WTC11 (cell line): ENCODE results near the gene CHPF2. TPM values are rescaled to one million over a fixed set of nuclear protein-coding genes. Genes with fewer than 3 reads are reported as not detected.

Experiments
- ATAC-seq: fragments of 200-7000 bp; cut with Tn5 transposase; 2 replicates; pipeline ENCODE4 v1.10.0; 2021; ENCODE audit warnings: mild to moderate bottlenecking, moderate library complexity
- CTCF ChIA-PET: fragments of 300-600 bp; sonication (Branson Sonifier 250); formaldehyde crosslinking; loops from one replicate; lab custom pipeline; 2021; ENCODE audit warnings: antibody characterized with exemption; lab: Charles Lee
- POLR2A ChIA-PET: fragments of 350-600 bp; sonication (Branson Sonifier 250); formaldehyde crosslinking; loops from one replicate; lab custom pipeline; 2021; ENCODE audit warnings: antibody characterized with exemption; lab: Charles Lee
- DNase-seq: peaks from one replicate; pipeline ENCODE4 v3.0.0; 2021; ENCODE audit warnings: low spot score
- H3K27ac Mint-ChIP-seq: 2 replicates; pipeline ENCODE4 v1.8.0; 2021; ENCODE audit warnings: mixed read lengths
- H3K27me3 Mint-ChIP-seq: 2 replicates; pipeline ENCODE4 v1.8.0; 2021; ENCODE audit warnings: low read depth, mild to moderate bottlenecking, moderate library complexity, mixed read lengths
- H3K36me3 Mint-ChIP-seq: 2 replicates; pipeline ENCODE4 v1.8.0; 2021; ENCODE audit warnings: mixed read lengths
- H3K4me1 Mint-ChIP-seq: 2 replicates; pipeline ENCODE4 v1.8.0; 2022; ENCODE audit warnings: mixed read lengths
- H3K4me3 Mint-ChIP-seq: 2 replicates; pipeline ENCODE4 v1.8.0; 2021; ENCODE audit warnings: mild to moderate bottlenecking, moderate library complexity, mixed read lengths
- H3K9me3 Mint-ChIP-seq: 2 replicates; pipeline ENCODE4 v1.8.0; 2021; ENCODE audit warnings: mixed read lengths
- CREM ChIP-seq: sonication (generic); formaldehyde crosslinking; IDR thresholded peaks from 2 replicates; pipeline ENCODE4 v1.8.1; 2022; ENCODE audit warnings: mild to moderate bottlenecking, missing genetic modification reagents, moderate library complexity
- ETV6 ChIP-seq: sonication (generic); formaldehyde crosslinking; IDR thresholded peaks from 2 replicates; pipeline ENCODE4 v1.8.1; 2022; ENCODE audit warnings: mild to moderate bottlenecking, missing genetic modification reagents
- HMGA2 ChIP-seq: fragments of 250-450 bp; sonication (Bioruptor Pico); IDR thresholded peaks from 2 replicates; pipeline ENCODE4 v1.4.0; 2021; ENCODE audit warnings: mild to moderate bottlenecking, moderate library complexity
- OVOL2 ChIP-seq: fragments of 250-450 bp; sonication (Bioruptor Pico); IDR thresholded peaks from 2 replicates; pipeline ENCODE4 v1.9.0; 2021; ENCODE audit warnings: mild to moderate bottlenecking, borderline replicate concordance
- ZNF263 ChIP-seq: sonication (generic); formaldehyde crosslinking; IDR thresholded peaks from 2 replicates; pipeline ENCODE4 v1.8.1; 2022; ENCODE audit warnings: low read depth, mild to moderate bottlenecking, moderate library complexity, missing genetic modification reagents
- ZNF416 ChIP-seq: fragments of 250-450 bp; sonication (Bioruptor Pico); IDR thresholded peaks from 2 replicates; pipeline ENCODE4 v1.9.0; 2021; ENCODE audit warnings: mild to moderate bottlenecking, inconsistent platforms
- total RNA-seq: library from RNA; stranded (reverse); gene quantifications from 3 replicates; pipeline ENCODE4 v1.2.3, GENCODE V29; 2021
- TF ChIP-seq, protein P1 (sequence below): sonication (generic); formaldehyde crosslinking; IDR thresholded peaks from 2 replicates; pipeline ENCODE4 v1.8.0; 2022; ENCODE audit warnings: mild to moderate bottlenecking, missing genetic modification reagents
- TF ChIP-seq, protein P2 (sequence below): fragments of 250-450 bp; sonication (Bioruptor Pico); IDR thresholded peaks from 2 replicates; pipeline ENCODE4 v1.9.0; 2021; ENCODE audit warnings: mild to moderate bottlenecking
- TF ChIP-seq, protein P3 (sequence below): sonication (generic); formaldehyde crosslinking; conservative IDR thresholded peaks from 2 replicates; pipeline ENCODE4 v1.8.1; 2022; ENCODE audit warnings: mild to moderate bottlenecking, missing genetic modification reagents
- TF ChIP-seq, protein P4 (sequence below): sonication (generic); formaldehyde crosslinking; IDR thresholded peaks from 2 replicates; pipeline ENCODE4 v1.8.1; 2023; ENCODE audit warnings: mild to moderate bottlenecking, moderate library complexity, missing genetic modification reagents
- TF ChIP-seq, protein P5 (sequence below): fragments of 250-450 bp; sonication (Bioruptor Pico); IDR thresholded peaks from 2 replicates; pipeline ENCODE4 v1.9.0; 2021; ENCODE audit warnings: mild to moderate bottlenecking
- TF ChIP-seq, protein P6 (sequence below): fragments of 200-600 bp; IDR thresholded peaks from 2 replicates; pipeline ENCODE4 v1.8.0; 2022; ENCODE audit warnings: antibody characterized with exemption

The CHPF2 gene
- total RNA-seq, 1 experiment from 2014 or later, result 30.7 TPM

DNA sequence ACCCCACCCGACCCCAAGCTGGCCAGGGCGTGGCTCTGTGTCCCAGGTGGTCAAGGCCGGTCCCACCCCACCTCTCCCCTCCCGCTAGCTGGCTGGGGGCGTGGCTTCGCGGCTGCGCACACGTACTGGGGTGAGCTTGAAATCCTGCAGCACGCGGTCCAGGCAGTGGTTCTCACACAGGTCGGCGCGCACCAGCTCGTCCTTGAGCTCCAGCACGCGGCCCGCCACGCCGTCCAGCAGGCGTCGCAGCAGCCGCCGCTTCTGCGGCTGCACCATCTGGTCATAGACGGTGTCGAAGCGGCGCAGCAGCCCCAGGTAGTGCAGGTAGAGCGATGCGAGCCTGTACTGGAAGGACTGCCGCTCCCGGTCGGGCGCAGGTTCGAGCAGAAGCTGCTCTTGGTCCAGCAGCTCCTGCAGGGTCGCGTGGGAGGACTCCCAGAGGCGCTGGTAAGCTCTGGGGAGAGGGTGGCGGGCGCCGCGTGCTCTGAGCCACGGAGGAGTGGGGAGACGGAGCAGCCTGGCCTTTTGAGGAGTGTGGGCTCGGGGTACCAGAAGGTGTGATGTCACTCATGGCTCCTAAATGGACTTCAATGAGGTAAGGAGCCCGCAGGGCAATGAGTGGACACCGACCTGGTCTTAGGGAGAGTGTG, 27.8 kb upstream of the CHPF2 start (continued):
- TF ChIP-seq, protein P1, sequence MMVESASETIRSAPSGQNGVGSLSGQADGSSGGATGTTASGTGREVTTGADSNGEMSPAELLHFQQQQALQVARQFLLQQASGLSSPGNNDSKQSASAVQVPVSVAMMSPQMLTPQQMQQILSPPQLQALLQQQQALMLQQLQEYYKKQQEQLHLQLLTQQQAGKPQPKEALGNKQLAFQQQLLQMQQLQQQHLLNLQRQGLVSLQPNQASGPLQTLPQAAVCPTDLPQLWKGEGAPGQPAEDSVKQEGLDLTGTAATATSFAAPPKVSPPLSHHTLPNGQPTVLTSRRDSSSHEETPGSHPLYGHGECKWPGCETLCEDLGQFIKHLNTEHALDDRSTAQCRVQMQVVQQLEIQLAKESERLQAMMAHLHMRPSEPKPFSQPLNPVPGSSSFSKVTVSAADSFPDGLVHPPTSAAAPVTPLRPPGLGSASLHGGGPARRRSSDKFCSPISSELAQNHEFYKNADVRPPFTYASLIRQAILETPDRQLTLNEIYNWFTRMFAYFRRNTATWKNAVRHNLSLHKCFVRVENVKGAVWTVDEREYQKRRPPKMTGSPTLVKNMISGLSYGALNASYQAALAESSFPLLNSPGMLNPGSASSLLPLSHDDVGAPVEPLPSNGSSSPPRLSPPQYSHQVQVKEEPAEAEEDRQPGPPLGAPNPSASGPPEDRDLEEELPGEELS (CRISPR knock-in tag), result no peak
- TF ChIP-seq, protein P2, sequence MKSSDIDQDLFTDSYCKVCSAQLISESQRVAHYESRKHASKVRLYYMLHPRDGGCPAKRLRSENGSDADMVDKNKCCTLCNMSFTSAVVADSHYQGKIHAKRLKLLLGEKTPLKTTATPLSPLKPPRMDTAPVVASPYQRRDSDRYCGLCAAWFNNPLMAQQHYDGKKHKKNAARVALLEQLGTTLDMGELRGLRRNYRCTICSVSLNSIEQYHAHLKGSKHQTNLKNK (CRISPR knock-in tag), result no peak

DNA sequence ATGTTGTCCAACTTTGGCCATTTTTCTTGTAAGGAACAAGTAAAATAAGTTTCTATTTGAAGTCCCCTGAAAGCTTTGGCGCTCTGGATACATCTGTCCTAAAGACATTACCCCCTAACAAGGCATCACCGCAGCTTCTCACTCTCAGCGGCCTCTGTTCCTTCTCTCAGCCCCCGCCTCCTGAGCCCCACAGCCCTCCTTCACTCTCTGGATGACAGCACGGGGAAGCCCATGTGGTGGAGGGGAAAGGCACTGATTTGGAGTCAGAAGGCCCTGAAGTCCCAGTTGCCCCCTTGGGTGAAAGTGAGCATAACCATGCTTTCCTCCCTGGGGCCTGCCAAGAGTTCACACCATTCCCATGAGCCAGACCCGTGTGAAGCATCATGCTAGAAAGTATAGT, 26.6 kb upstream of the CHPF2 start:
- H3K27me3 Mint-ChIP-seq, result peaks cover 7% of the 10 kb centered on the region
- no peaks in the 10 kb centered on the region for H3K9me3 Mint-ChIP-seq
- ChIA-PET POLR2A (no interaction called here), CTCF (interaction anchor here (0.9 to 1.1 kb wide), 4 partner anchors 9 to 105 kb away, joined by 3 to 4 read pairs (median 3); no protein-coding TSS in a partner anchor)
- H3K4me1 Mint-ChIP-seq, result peaks cover 9% of the 10 kb centered on the region
- no peak for ATAC-seq
- no peak overlapping the region for H3K27ac Mint-ChIP-seq
- DNase-seq, result no peak
- H3K36me3 Mint-ChIP-seq, result no peaks in the 10 kb centered on the region
- TF ChIP-seq, protein P3, sequence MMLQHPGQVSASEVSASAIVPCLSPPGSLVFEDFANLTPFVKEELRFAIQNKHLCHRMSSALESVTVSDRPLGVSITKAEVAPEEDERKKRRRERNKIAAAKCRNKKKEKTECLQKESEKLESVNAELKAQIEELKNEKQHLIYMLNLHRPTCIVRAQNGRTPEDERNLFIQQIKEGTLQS (CRISPR knock-in tag), result no peak
- TF ChIP-seq, all 79 proteins: peak for 0
- H3K4me3 Mint-ChIP-seq, result no peak overlapping the region

DNA sequence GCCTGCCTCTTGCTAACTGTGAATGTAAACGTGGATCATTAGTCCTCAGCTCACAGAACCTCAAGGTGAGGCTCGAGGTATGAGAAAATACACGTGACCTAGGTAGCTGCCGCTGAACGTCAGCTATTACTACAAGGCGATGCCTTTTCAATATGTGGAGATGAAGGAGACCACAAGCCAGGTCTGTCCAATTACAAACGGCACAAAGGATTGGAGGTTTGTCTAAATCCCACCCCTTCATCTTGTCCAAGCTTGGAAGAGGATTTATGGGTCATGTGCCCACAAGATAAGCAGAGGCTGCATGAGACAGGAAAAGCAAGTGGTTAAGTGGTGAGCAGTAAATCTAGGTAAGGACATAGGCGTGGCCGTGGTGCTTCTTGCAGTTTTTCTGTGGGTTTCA, 25.4 kb upstream of the CHPF2 start:
- H3K36me3 Mint-ChIP-seq, result no peaks in the 10 kb centered on the region
- ChIA-PET CTCF (interaction anchor here (1.0 to 2.4 kb wide), 3 partner anchors 37 to 104 kb away, joined by 3 to 7 read pairs (median 4); no protein-coding TSS in a partner anchor), POLR2A (no interaction called here)
- H3K9me3 Mint-ChIP-seq, result no peaks in the 10 kb centered on the region
- no peak overlapping the region for H3K27ac Mint-ChIP-seq
- H3K27me3 Mint-ChIP-seq, result peaks cover 7% of the 10 kb centered on the region
- H3K4me3 Mint-ChIP-seq, result no peak overlapping the region
- ATAC-seq (no peak), DNase-seq (no peak)
- TF ChIP-seq, protein P4, sequence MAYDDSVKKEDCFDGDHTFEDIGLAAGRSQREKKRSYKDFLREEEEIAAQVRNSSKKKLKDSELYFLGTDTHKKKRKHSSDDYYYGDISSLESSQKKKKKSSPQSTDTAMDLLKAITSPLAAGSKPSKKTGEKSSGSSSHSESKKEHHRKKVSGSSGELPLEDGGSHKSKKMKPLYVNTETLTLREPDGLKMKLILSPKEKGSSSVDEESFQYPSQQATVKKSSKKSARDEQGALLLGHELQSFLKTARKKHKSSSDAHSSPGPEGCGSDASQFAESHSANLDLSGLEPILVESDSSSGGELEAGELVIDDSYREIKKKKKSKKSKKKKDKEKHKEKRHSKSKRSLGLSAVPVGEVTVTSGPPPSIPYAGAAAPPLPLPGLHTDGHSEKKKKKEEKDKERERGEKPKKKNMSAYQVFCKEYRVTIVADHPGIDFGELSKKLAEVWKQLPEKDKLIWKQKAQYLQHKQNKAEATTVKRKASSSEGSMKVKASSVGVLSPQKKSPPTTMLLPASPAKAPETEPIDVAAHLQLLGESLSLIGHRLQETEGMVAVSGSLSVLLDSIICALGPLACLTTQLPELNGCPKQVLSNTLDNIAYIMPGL, result no peak
- TF ChIP-seq OVOL2 (no peak), CREM (CRISPR knock-in tag) (no peak), ZNF416 (no peak), ETV6 (CRISPR knock-in tag) (no peak), HMGA2 (CRISPR knock-in tag) (no peak), ZNF263 (CRISPR knock-in tag) (no peak)
- TF ChIP-seq, protein P5, sequence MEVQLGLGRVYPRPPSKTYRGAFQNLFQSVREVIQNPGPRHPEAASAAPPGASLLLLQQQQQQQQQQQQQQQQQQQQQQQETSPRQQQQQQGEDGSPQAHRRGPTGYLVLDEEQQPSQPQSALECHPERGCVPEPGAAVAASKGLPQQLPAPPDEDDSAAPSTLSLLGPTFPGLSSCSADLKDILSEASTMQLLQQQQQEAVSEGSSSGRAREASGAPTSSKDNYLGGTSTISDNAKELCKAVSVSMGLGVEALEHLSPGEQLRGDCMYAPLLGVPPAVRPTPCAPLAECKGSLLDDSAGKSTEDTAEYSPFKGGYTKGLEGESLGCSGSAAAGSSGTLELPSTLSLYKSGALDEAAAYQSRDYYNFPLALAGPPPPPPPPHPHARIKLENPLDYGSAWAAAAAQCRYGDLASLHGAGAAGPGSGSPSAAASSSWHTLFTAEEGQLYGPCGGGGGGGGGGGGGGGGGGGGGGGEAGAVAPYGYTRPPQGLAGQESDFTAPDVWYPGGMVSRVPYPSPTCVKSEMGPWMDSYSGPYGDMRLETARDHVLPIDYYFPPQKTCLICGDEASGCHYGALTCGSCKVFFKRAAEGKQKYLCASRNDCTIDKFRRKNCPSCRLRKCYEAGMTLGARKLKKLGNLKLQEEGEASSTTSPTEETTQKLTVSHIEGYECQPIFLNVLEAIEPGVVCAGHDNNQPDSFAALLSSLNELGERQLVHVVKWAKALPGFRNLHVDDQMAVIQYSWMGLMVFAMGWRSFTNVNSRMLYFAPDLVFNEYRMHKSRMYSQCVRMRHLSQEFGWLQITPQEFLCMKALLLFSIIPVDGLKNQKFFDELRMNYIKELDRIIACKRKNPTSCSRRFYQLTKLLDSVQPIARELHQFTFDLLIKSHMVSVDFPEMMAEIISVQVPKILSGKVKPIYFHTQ (CRISPR knock-in tag), result no peak
- TF ChIP-seq, protein P6, sequence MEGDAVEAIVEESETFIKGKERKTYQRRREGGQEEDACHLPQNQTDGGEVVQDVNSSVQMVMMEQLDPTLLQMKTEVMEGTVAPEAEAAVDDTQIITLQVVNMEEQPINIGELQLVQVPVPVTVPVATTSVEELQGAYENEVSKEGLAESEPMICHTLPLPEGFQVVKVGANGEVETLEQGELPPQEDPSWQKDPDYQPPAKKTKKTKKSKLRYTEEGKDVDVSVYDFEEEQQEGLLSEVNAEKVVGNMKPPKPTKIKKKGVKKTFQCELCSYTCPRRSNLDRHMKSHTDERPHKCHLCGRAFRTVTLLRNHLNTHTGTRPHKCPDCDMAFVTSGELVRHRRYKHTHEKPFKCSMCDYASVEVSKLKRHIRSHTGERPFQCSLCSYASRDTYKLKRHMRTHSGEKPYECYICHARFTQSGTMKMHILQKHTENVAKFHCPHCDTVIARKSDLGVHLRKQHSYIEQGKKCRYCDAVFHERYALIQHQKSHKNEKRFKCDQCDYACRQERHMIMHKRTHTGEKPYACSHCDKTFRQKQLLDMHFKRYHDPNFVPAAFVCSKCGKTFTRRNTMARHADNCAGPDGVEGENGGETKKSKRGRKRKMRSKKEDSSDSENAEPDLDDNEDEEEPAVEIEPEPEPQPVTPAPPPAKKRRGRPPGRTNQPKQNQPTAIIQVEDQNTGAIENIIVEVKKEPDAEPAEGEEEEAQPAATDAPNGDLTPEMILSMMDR, result no peak
- H3K4me1 Mint-ChIP-seq, result peaks cover 12% of the 10 kb centered on the region
